ENCODE results near the gene BCL11A.

The BCL11A gene

DNA sequence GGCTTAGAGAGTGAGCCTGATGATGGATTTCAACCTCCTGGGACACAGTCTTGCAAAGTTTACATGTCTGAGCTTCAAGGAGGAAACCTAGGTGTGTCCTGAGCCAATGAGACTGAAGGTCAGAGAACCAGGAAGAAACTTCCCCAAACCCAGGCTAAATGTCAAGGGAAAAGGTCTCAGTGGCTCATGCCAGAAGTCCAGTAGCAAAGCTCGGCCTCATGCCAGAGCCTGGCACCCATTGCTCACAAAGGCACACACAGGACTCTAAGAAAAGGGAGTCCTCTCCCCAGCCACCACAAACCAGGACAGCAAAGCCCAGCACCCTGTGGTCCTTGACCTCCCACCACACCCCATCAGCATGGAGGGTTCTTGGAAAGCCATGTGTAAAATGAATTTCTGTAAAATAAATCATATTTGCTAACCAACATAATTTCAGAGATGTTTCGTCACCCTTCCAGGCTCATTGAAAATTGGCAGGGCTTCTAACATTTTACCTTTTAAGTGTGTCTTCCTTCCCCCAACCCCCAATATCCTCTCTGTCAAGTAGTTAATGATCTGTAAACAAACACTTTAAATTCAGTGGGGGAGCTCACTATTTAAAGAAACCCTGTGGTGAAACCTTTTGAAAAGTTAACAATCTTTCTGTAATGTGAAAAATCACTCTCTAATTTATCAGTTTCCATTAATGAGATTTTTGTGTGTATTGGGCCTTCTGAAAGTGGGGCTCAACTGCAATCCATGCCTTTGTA, 77.1 kb downstream of the BCL11A start:
- no peak for DNase-seq (ENCODE audit: low read depth, low spot score)
- Histone ChIP-seq H3K9ac (ENCODE audit: insufficient read length) (no peak overlapping the region), H3K36me3 (ENCODE audit: insufficient read depth, low read length) (no peaks in the 10 kb centered on the region), H3K9me3 (ENCODE audit: low read depth, low read length) (no peaks in the 10 kb centered on the region), H3K27ac (no peak overlapping the region), H3K4me3 (no peak overlapping the region)
- TF ChIP-seq POLR2AphosphoS5 (IDR thresholded peaks at IDR 0.05; ENCODE audit: borderline replicate concordance, low read depth, low read length), result no peak
- TF ChIP-seq EZH2 (IDR thresholded peaks at IDR 0.05), result no peak
- TF ChIP-seq FOXP2 (optimal IDR thresholded peaks at IDR 0.05; ENCODE audit: control extremely low read depth, extremely low read length, insufficient read depth), result no peak

DNA sequence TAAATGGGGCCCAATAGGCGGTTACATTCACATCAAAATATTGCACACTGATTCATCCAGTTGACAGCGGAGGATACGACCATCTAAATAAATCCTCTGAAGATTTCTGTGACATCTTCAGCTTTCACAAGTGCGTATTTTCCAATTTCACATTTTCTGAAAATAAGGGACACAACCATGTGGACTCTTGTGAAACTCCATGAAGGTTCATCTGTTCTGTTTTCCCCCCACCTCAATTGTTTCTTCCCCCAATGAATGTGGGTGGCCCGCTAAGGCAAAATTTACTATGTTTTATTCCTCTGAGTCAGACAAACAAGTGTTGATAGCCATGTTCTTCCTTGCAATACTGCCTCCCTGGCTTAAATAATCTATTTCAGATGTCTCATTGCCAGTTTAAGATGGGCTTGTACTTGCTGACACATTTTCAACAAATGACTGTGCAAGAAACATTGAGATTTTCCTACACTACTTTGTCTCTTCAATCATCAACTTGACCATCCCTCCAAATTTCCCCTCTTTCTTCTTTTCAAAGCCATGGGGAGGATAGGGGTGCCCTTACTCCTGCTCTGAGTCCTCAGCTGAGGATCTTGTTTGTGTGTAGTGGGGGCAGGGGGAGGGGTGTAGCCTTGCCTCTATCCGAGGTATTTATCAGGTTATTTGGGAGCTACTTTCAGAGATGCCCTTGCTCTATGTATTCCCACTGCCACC, 78.2 kb downstream of the BCL11A start:
- TF ChIP-seq FOXP2 (optimal IDR thresholded peaks at IDR 0.05; ENCODE audit: control extremely low read depth, extremely low read length, insufficient read depth), result no peak
- no peak for TF ChIP-seq POLR2AphosphoS5 (IDR thresholded peaks at IDR 0.05; ENCODE audit: borderline replicate concordance, low read depth, low read length)
- no peak for TF ChIP-seq EZH2 (IDR thresholded peaks at IDR 0.05)
- Histone ChIP-seq H3K9ac (ENCODE audit: insufficient read length) (no peak overlapping the region), H3K4me3 (no peak overlapping the region), H3K36me3 (ENCODE audit: insufficient read depth, low read length) (no peaks in the 10 kb centered on the region), H3K9me3 (ENCODE audit: low read depth, low read length) (no peaks in the 10 kb centered on the region), H3K27ac (no peak overlapping the region)
- no peak for DNase-seq (ENCODE audit: low read depth, low spot score)

GRCh38 chr2:60474301-60474700, 79.2 kb downstream of the BCL11A start:
- no peak overlapping the region for H3K4me3 ChIP-seq
- no peak overlapping the region for H3K27ac ChIP-seq
- no peak for DNase-seq (ENCODE audit: low read depth, low spot score)
- no peaks in the 10 kb centered on the region for H3K9me3 ChIP-seq (ENCODE audit: low read depth, low read length)
- no peaks in the 10 kb centered on the region for H3K36me3 ChIP-seq (ENCODE audit: insufficient read depth, low read length)
- H3K9ac ChIP-seq (ENCODE audit: insufficient read length), result no peak overlapping the region
- TF ChIP-seq EZH2 (IDR thresholded peaks at IDR 0.05) (no peak), POLR2AphosphoS5 (IDR thresholded peaks at IDR 0.05; ENCODE audit: borderline replicate concordance, low read depth, low read length) (no peak), FOXP2 (optimal IDR thresholded peaks at IDR 0.05; ENCODE audit: control extremely low read depth, extremely low read length, insufficient read depth) (no peak)

GRCh38 chr2:60473546-60473945, 79.9 kb downstream of the BCL11A start:
- Histone ChIP-seq H3K36me3 (ENCODE audit: insufficient read depth, low read length) (no peaks in the 10 kb centered on the region), H3K4me3 (no peak overlapping the region), H3K9ac (ENCODE audit: insufficient read length) (no peak overlapping the region), H3K27ac (no peak overlapping the region), H3K9me3 (ENCODE audit: low read depth, low read length) (no peaks in the 10 kb centered on the region)
- TF ChIP-seq POLR2AphosphoS5 (IDR thresholded peaks at IDR 0.05; ENCODE audit: borderline replicate concordance, low read depth, low read length), result no peak
- no peak for TF ChIP-seq EZH2 (IDR thresholded peaks at IDR 0.05)
- no peak for TF ChIP-seq FOXP2 (optimal IDR thresholded peaks at IDR 0.05; ENCODE audit: control extremely low read depth, extremely low read length, insufficient read depth)
- DNase-seq (ENCODE audit: low read depth, low spot score), result no peak

GRCh38 chr2:60472663-60473289, 80.7 kb downstream of the BCL11A start:
- Histone ChIP-seq H3K4me3 (no peak overlapping the region), H3K27ac (no peak overlapping the region), H3K9ac (ENCODE audit: insufficient read length) (no peak overlapping the region), H3K36me3 (ENCODE audit: insufficient read depth, low read length) (no peaks in the 10 kb centered on the region), H3K9me3 (ENCODE audit: low read depth, low read length) (no peaks in the 10 kb centered on the region)
- TF ChIP-seq POLR2AphosphoS5 (IDR thresholded peaks at IDR 0.05; ENCODE audit: borderline replicate concordance, low read depth, low read length) (no peak), EZH2 (IDR thresholded peaks at IDR 0.05) (no peak), FOXP2 (optimal IDR thresholded peaks at IDR 0.05; ENCODE audit: control extremely low read depth, extremely low read length, insufficient read depth) (no peak)
- DNase-seq (ENCODE audit: low read depth, low spot score), result no peak

- H3K36me3 ChIP-seq (ENCODE audit: insufficient read depth, low read length), result no peaks in the 10 kb centered on the region
- no peak overlapping the region for H3K27ac ChIP-seq
- no peak overlapping the region for H3K4me3 ChIP-seq
- no peak for DNase-seq (ENCODE audit: low read depth, low spot score)
- TF ChIP-seq FOXP2 (optimal IDR thresholded peaks at IDR 0.05; ENCODE audit: control extremely low read depth, extremely low read length, insufficient read depth), result no peak
- no peak for TF ChIP-seq EZH2 (IDR thresholded peaks at IDR 0.05)
- no peak for TF ChIP-seq POLR2AphosphoS5 (IDR thresholded peaks at IDR 0.05; ENCODE audit: borderline replicate concordance, low read depth, low read length)
- H3K9ac ChIP-seq (ENCODE audit: insufficient read length), result no peak overlapping the region
- no peaks in the 10 kb centered on the region for H3K9me3 ChIP-seq (ENCODE audit: low read depth, low read length)
These were observed 81.4 kb downstream of the BCL11A start for GRCh38 chr2:60472041-60472440.

DNA sequence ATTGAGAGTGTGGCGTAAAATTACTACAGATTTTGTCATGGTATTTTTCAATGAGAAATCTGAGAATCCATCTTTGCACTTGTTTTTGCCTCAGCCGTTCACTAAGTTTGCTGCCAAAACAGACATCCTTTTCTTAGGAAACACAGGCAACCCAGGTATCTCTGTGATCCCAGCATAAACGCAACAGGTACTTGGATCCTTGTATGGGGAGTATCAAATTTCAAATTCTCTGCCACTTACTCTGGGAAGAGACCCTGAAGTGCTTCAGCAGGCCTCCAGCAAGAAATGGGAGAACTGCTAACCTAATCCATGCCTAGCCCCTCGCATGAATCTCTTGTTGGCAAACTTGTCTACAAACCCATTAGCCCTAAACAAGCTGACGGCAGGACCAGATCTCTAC, 83.1 kb downstream of the BCL11A start:
- DNase-seq (ENCODE audit: low read depth, low spot score), result no peak

More for the DNA sequence above, 83.1 kb downstream of the BCL11A start:
- no peak overlapping the region for H3K4me3 ChIP-seq
- H3K36me3 ChIP-seq (ENCODE audit: insufficient read depth, low read length), result no peaks in the 10 kb centered on the region
- no peak overlapping the region for H3K9ac ChIP-seq (ENCODE audit: insufficient read length)
- TF ChIP-seq POLR2AphosphoS5 (IDR thresholded peaks at IDR 0.05; ENCODE audit: borderline replicate concordance, low read depth, low read length) (no peak), EZH2 (IDR thresholded peaks at IDR 0.05) (no peak), FOXP2 (optimal IDR thresholded peaks at IDR 0.05; ENCODE audit: control extremely low read depth, extremely low read length, insufficient read depth) (no peak)
- no peaks in the 10 kb centered on the region for H3K9me3 ChIP-seq (ENCODE audit: low read depth, low read length)
- H3K27ac ChIP-seq, result no peak overlapping the region

All from SK-N-MC (cell line).